Endothelial cell of umbilical vein (primary cell): ENCODE measurements around the gene PRDM2. TPM values are rescaled to one million over a fixed set of nuclear protein-coding genes. Genes with fewer than 3 reads are reported as not detected.

Experiments
- BruUV-seq: library from RNA; stranded (reverse); fragments of 400-500 nt; replicated peaks from 2 replicates; lab custom pipeline; 2021; lab: Mats Ljungman, UMichigan
- CTCF ChIA-PET: fragments of 300-600, 350-600 bp; sonication (Branson Sonifier 250); formaldehyde crosslinking; loops from one replicate; lab custom pipeline; 2021; ENCODE audit warnings: antibody characterized with exemption, inconsistent platforms; lab: Charles Lee
- POLR2A ChIA-PET: fragments of 300-600, 350-600 bp; sonication (Branson Sonifier 250); formaldehyde crosslinking; loops from one replicate; lab custom pipeline; 2021; ENCODE audit warnings: antibody characterized with exemption, inconsistent platforms; lab: Charles Lee
- DNase-seq: peaks from one replicate; pipeline ENCODE4 v3.0.0-alpha.2; 2011; ENCODE audit warnings: low read depth, low spot score
- FAIRE-seq: peaks from 2 replicates; lab custom pipeline; 2011; peaks lifted over from hg19 to GRCh38; lab: Jason Lieb, UNC
- H2AFZ ChIP-seq: 2 replicates; pipeline ENCODE4 v1.6.0; 2012; ENCODE audit warnings: low read depth, low read length, control low read depth, inconsistent platforms
- H3K27ac ChIP-seq: 2 replicates; pipeline ENCODE4 v1.5.1; 2011; ENCODE audit warnings: low read depth, mild to moderate bottlenecking, control low read depth, low read length, moderate library complexity; ENCODE audit not compliant: insufficient read depth
- H3K27me3 ChIP-seq, 2 experiments: 2 replicates each; pipeline versions ENCODE4 v1.6.0 to v1.6.1; 2011; ENCODE audit warnings: low read length in 2 of 2, mixed read lengths in 1 of 2; ENCODE audit not compliant: control insufficient read depth in 2 of 2, insufficient read depth in 2 of 2
- H3K36me3 ChIP-seq, 2 experiments: 2 replicates in 1 of 2; 3 replicates in 1 of 2; pipeline ENCODE4 v1.5.1; 2011; ENCODE audit warnings: low read length in 2 of 2, mild to moderate bottlenecking in 1 of 2, moderate library complexity in 1 of 2; ENCODE audit not compliant: control insufficient read depth in 2 of 2, insufficient read depth in 2 of 2; ENCODE audit errors: extremely low read depth in 1 of 2
- H3K4me1 ChIP-seq: 3 replicates; pipeline ENCODE4 v1.5.1; 2011; ENCODE audit warnings: mild to moderate bottlenecking, low read length; ENCODE audit not compliant: control insufficient read depth, insufficient read depth; ENCODE audit errors: extremely low read depth
- H3K4me2 ChIP-seq: 2 replicates; pipeline ENCODE4 v1.6.1; 2011; ENCODE audit warnings: low read length, control low read depth, mixed read lengths; ENCODE audit not compliant: insufficient read depth
- H3K4me3 ChIP-seq, 3 experiments: fragments of 200-600 bp in 1 of 3; sonication (generic), shearing (Covaris generic) in 1 of 3; replicated peaks in 1 of 3; 2 replicates each; pipeline ENCODE4 v1.5.1; 2011 to 2016; ENCODE audit warnings: control low read depth in 3 of 3, low read length in 3 of 3, mild to moderate bottlenecking in 2 of 3, inconsistent platforms in 1 of 3, low read depth in 1 of 3, moderate library complexity in 1 of 3; ENCODE audit not compliant: insufficient read depth in 1 of 3
- H3K79me2 ChIP-seq: 2 replicates; pipeline ENCODE4 v1.6.0; 2012; ENCODE audit warnings: low read length, inconsistent platforms; ENCODE audit not compliant: control insufficient read depth, insufficient read depth
- H3K9ac ChIP-seq: replicated peaks from 2 replicates; pipeline ENCODE3; 2011; ENCODE audit warnings: low read length, control low read depth; ENCODE audit not compliant: insufficient read depth; ENCODE audit errors: extremely low read depth
- H3K9me1 ChIP-seq: replicated peaks from 3 replicates; pipeline ENCODE4 v1.6.0; 2011; ENCODE audit warnings: mild to moderate bottlenecking, low read length; ENCODE audit not compliant: control insufficient read depth, insufficient read depth; ENCODE audit errors: extremely low read depth
- H3K9me3 ChIP-seq: replicated peaks from 2 replicates; pipeline ENCODE4 v1.5.1; 2012; ENCODE audit warnings: low read length, inconsistent platforms; ENCODE audit not compliant: control insufficient read depth, insufficient read depth
- H4K20me1 ChIP-seq: replicated peaks from 2 replicates; pipeline ENCODE3; 2011; ENCODE audit warnings: mild to moderate bottlenecking, low read length; ENCODE audit not compliant: control insufficient read depth, insufficient read depth; ENCODE audit errors: extremely low read depth
- CTCF ChIP-seq, 2 donors: IDR thresholded peaks; 1 replicate in 1 of 2; 2 replicates in 1 of 2; pipeline ENCODE4 v1.5.1; 2011; ENCODE audit warnings: low read length in 2 of 2, mild to moderate bottlenecking in 2 of 2, moderate library complexity in 2 of 2, control low read depth in 1 of 2, inconsistent platforms in 1 of 2, low read depth in 1 of 2; ENCODE audit not compliant: insufficient read depth in 1 of 2; ENCODE audit errors: extremely low read depth in 1 of 2
- EZH2 ChIP-seq: IDR thresholded peaks from 2 replicates; pipeline ENCODE4 v1.6.1; 2012; ENCODE audit warnings: borderline replicate concordance, low read depth, mild to moderate bottlenecking, moderate library complexity, low read length, inconsistent platforms; ENCODE audit not compliant: severe bottlenecking
- FOS ChIP-seq: IDR thresholded peaks from 2 replicates; pipeline ENCODE4 v1.6.1; 2011; ENCODE audit warnings: mild to moderate bottlenecking, low read length, moderate library complexity, borderline replicate concordance; ENCODE audit not compliant: insufficient read depth
- GATA2 ChIP-seq: IDR thresholded peaks from 2 replicates; pipeline ENCODE4 v1.7.0; 2011; ENCODE audit warnings: low read depth, mild to moderate bottlenecking, moderate library complexity, mixed read lengths, low read length; ENCODE audit not compliant: insufficient read length, insufficient read depth
- JUN ChIP-seq: IDR thresholded peaks from 2 replicates; pipeline ENCODE4 v1.6.1; 2011; ENCODE audit warnings: borderline replicate concordance, low read depth; ENCODE audit not compliant: insufficient read length, insufficient read depth
- MYC ChIP-seq: IDR thresholded peaks from one replicate; pipeline ENCODE4 v1.6.1; 2011; ENCODE audit warnings: mild to moderate bottlenecking, low read depth, low read length
- POLR2A ChIP-seq: IDR thresholded peaks from 2 replicates; pipeline ENCODE4 v1.6.1; 2012; ENCODE audit warnings: low read depth, mild to moderate bottlenecking, control low read depth, low read length
- POLR2AphosphoS5 ChIP-seq: IDR thresholded peaks from 2 replicates; pipeline ENCODE4 v1.6.1; 2012; ENCODE audit warnings: low read depth, mild to moderate bottlenecking, control low read depth, low read length, moderate library complexity; ENCODE audit not compliant: insufficient read depth
- dilution Hi-C: fragments of 300-500 bp; cut with MboI; formaldehyde crosslinking; loops from one replicate; pipeline ENCODE4 v1.15.0; 2019; ENCODE audit warnings: low sequenced_read_pairs; ENCODE audit not compliant: extremely low pct_ligation_motif_present
- intact Hi-C: fragments of 100-400 bp; cut with micrococcal nuclease; formaldehyde crosslinking; loops from one replicate; pipeline ENCODE4 v1.10.0; 2022
- polyA plus RNA-seq, 4 experiments: library from polyadenylated mRNA; depleted of rRNA in 3 of 4; stranded (reverse) in 3 of 4; unstranded in 1 of 4; fragments of >200 nt; gene quantifications; 2 replicates each; pipeline versions ENCODE4 v1.2.1 to v1.2.3, GENCODE V29; 2011 to 2012; ENCODE audit warnings: missing spikeins in 1 of 4
- total RNA-seq: library from RNA; stranded (reverse); gene quantifications from 2 replicates; pipeline ENCODE4 v1.2.3, GENCODE V29; 2021

PRDM2 gene
- total and polyA plus RNA-seq, 2 donors (not counting 3 experiments of a cell fraction or from before 2014, with no cell fraction given): 11.3 to 35.7 TPM

DNA sequence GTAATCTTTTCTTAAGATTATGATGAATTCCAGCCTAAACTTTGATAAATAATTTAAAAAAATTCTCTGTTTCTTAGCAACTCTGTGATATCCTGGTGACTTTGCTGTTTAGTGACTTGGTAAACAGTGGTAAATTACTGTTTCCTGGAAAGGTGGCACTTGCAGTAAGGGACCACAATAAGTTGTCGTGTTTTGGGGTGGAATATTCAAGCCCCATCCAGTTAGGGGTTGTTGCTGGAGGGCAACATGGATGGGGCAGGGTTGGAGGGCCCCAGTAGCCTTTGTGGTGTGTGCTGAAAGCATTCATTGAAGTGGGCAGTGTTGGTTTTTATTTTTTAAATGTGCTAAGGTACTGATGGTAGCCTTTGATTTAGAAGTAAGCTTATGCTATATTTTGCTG lies 30.3 kb downstream of the PRDM2 start:
- no peaks in the 10 kb centered on the region for H3K9me3 ChIP-seq
- ChIA-PET POLR2A (no interaction called here), CTCF (no interaction called here)
- BruUV-seq: no TSS peak
- no peak overlapping the region for H3K27ac ChIP-seq
- H3K36me3 ChIP-seq: no peaks in the 10 kb centered on the region
- H3K9ac ChIP-seq: no peak overlapping the region
- TF ChIP-seq EZH2: no peak
- TF ChIP-seq MYC: no peak
- TF ChIP-seq POLR2A: no peak
- no peak overlapping the region for H3K4me3 ChIP-seq
- H3K27me3 ChIP-seq: no peaks in the 10 kb centered on the region
- no peak overlapping the region for H2AFZ ChIP-seq
- no peaks in the 10 kb centered on the region for H3K79me2 ChIP-seq
- no peaks in the 10 kb centered on the region for H4K20me1 ChIP-seq
- DNase-seq (no peak), FAIRE-seq (no peak)
- intact Hi-C loops: no loop called here
- peaks cover 5% of the 10 kb centered on the region for H3K4me1 ChIP-seq
- dilution Hi-C loops: no loop called here
- H3K9me1 ChIP-seq: no peaks in the 10 kb centered on the region
- no peak overlapping the region for H3K4me2 ChIP-seq

DNA sequence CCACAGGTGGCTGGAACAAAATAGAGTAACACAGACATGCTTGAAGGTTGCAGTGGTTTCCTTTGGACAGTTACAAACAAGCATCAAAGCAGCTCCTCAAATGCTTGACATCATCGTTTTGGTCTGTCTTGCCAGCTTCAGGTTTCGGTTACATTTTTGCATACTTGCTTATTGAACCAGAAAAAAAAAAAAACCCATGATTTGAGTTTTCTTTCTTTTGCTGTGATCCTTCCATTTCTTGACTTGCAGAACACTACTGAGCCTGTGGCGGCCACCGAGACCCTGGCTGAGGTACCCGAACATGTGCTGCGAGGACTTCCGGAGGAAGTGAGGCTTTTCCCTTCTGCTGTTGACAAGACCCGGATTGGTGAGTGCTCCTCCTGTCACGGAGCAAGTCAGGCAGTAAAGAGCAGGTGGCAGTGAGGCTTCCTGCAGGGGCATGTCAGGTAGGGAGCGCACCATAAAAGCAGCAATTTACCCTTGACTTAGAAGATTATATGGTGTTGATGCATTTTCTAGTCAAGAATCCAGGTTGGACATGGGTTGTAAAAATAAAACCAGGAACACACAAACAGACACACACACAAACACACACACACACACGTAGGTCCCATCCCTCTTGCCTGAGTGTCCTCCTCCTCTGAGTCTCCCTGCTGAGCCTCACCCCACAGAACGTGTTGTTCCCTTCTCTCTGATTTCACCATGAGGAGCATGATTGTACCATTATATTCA lies 30.9 kb downstream of the PRDM2 start:
- CTCF ChIA-PET: no interaction called here

More for the DNA sequence above, 30.9 kb downstream of the PRDM2 start:
- H3K27me3 ChIP-seq: no peaks in the 10 kb centered on the region
- FAIRE-seq: peak; percentile 21
- H3K4me2 ChIP-seq: no peak overlapping the region
- dilution Hi-C loops: no loop called here
- no peaks in the 10 kb centered on the region for H3K9me3 ChIP-seq
- intact Hi-C loops: no loop called here
- no TSS peak for BruUV-seq
- peak; percentile 20 for DNase-seq
- no peaks in the 10 kb centered on the region for H3K36me3 ChIP-seq
- H3K27ac ChIP-seq: no peak overlapping the region
- no peak overlapping the region for H3K4me3 ChIP-seq
- TF ChIP-seq JUN: no peak
- no peak for TF ChIP-seq POLR2AphosphoS5
- TF ChIP-seq GATA2: no peak
- TF ChIP-seq CTCF (IDR thresholded peaks at IDR 0.05; ENCODE audit: extremely low read depth in 1 of 2, insufficient read depth in 1 of 2, low read depth in 1 of 2, low read length in 2 of 2): no peak
- TF ChIP-seq EZH2: no peak
- TF ChIP-seq FOS: no peak
- no peak for TF ChIP-seq POLR2A
- POLR2A ChIA-PET: no interaction called here
- no peak overlapping the region for H3K9ac ChIP-seq
- no peaks in the 10 kb centered on the region for H3K9me1 ChIP-seq
- H3K4me1 ChIP-seq: peaks cover 5% of the 10 kb centered on the region
- H4K20me1 ChIP-seq: no peaks in the 10 kb centered on the region
- no peaks in the 10 kb centered on the region for H3K79me2 ChIP-seq
- no peak overlapping the region for H2AFZ ChIP-seq
